ENCODE results near the gene CCN2. TPM values are rescaled to one million over a fixed set of nuclear protein-coding genes. Genes with fewer than 3 reads are reported as not detected.
A peak's percentile ranks its signal among the peaks of the same experiment; 100 is the strongest.
"Not testable (repeated sequence)": the region's sequence is repeated elsewhere in the genome, so short reads cannot be mapped to it uniquely, and the experiment has no call there.

CCN2 gene
- total RNA-seq, 1 donor from 2014 or later = 24.2 TPM

GRCh38 chr6:131910219-131910589 is 41.0 kb downstream of the CCN2 start:
- TF ChIP-seq, protein P1, sequence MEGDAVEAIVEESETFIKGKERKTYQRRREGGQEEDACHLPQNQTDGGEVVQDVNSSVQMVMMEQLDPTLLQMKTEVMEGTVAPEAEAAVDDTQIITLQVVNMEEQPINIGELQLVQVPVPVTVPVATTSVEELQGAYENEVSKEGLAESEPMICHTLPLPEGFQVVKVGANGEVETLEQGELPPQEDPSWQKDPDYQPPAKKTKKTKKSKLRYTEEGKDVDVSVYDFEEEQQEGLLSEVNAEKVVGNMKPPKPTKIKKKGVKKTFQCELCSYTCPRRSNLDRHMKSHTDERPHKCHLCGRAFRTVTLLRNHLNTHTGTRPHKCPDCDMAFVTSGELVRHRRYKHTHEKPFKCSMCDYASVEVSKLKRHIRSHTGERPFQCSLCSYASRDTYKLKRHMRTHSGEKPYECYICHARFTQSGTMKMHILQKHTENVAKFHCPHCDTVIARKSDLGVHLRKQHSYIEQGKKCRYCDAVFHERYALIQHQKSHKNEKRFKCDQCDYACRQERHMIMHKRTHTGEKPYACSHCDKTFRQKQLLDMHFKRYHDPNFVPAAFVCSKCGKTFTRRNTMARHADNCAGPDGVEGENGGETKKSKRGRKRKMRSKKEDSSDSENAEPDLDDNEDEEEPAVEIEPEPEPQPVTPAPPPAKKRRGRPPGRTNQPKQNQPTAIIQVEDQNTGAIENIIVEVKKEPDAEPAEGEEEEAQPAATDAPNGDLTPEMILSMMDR (conservative IDR thresholded peaks at IDR 0.05) = peak; percentile 5
- H3K4me3 Mint-ChIP-seq = no peak overlapping the region
- DNase-seq (ENCODE audit: low read depth, low spot score) = no peak
- H3K27me3 Mint-ChIP-seq (ENCODE audit: low read depth) = peaks cover 34% of the 10 kb centered on the region
- H3K27ac Mint-ChIP-seq (ENCODE audit: unreplicated experiment) = no peak overlapping the region
- H3K4me1 Mint-ChIP-seq = peaks cover 3% of the 10 kb centered on the region
- no peaks in the 10 kb centered on the region for H3K36me3 Mint-ChIP-seq (ENCODE audit: low read depth)
- no peaks in the 10 kb centered on the region for H3K9me3 Mint-ChIP-seq

DNA sequence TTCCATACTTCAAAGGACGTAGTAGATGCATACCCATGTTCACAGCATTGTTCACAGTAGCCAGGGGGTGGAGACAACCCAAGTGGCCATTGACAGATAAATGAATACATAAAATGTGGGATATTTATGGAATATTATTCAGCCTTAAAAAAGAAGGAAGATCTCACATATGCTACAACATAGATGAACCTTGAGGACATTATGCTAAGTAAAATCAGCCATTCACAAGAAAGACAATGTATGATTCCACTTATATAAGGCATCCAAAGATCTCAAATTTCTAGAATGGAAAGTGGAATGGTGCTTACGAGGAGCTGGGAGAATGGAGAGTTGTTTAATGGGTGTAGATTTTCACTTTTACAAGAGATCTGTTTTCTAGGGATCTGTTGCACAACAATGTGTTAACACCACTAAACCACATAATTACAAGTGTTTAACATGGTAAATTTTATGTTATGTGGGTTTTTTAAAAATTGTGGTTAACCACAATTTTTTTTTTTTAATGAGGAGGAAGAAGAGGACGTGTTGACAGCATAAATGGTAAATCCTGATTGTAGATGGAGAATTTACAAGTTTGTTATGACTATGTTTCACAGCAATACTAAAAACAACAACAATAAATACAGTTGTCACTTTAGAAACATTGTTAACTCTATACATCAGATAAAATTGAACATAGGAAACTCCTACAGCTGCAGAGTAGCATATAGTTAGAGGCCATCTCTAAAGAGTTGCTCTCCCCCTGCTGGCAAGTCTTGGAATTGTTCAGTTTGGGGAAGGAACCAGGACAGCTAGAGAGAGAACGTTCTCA is 41.6 kb downstream of the CCN2 start:
- TF ChIP-seq, protein P1 (conservative IDR thresholded peaks at IDR 0.05) = peak; percentile 93
- Mint-ChIP-seq H3K4me3 (no peak overlapping the region), H3K36me3 (ENCODE audit: low read depth) (no peaks in the 10 kb centered on the region)

DNA sequence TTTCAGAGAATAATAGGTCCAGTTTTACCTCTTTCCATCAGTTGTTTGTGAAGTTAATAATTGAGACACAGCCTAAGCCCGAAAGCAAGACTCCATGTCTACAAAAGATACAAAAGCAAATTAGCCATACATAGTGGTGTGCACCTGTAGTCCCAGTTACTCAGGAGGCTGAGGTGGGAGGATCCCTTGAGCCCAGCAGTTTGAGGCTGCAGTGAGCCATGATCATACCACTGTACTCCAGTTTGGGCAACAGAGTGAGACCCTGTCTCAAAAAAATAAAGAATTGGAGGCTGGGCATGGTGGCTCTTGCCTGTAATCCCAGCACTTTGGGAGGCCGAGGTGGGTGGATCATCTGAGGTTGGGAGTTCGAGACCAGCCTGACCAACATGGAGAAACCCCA is 42.4 kb downstream of the CCN2 start:
- DNase-seq (ENCODE audit: low read depth, low spot score); H3K4me1 Mint-ChIP-seq; H3K36me3 Mint-ChIP-seq (ENCODE audit: low read depth); H3K4me3 Mint-ChIP-seq; H3K27ac Mint-ChIP-seq (ENCODE audit: unreplicated experiment); H3K9me3 Mint-ChIP-seq: not testable (repeated sequence)
- H3K27me3 Mint-ChIP-seq (ENCODE audit: low read depth) = peaks cover 49% of the 10 kb centered on the region

More for the DNA sequence above, 41.6 kb downstream of the CCN2 start:
- Mint-ChIP-seq H3K27me3 (ENCODE audit: low read depth) (peaks cover 40% of the 10 kb centered on the region), H3K9me3 (no peaks in the 10 kb centered on the region), H3K27ac (ENCODE audit: unreplicated experiment) (no peak overlapping the region), H3K4me1 (no peaks in the 10 kb centered on the region)
- peak; percentile 87 for DNase-seq (ENCODE audit: low read depth, low spot score)

DNA sequence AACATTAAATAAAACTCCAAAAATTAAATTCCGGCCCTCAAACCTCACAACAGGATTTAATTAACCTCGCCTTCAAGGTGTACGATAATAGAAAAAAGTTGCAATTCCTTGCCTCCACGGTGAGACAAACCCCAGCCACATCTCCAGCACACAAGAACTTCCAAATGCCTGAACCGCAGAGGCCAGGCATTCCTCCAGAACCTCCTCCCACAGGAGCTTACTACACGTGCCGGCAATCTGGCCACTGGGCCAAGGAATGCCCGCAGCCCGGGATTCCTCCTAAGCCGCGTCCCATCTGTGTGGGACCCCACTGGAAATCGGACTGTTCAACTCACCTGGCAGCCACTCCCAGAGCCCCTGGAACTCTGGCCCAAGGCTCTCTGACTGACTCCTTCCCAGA is 47.4 kb downstream of the CCN2 start:
- not testable (repeated sequence) for H3K9me3 Mint-ChIP-seq; H3K4me3 Mint-ChIP-seq; H3K36me3 Mint-ChIP-seq (ENCODE audit: low read depth); DNase-seq (ENCODE audit: low read depth, low spot score); H3K4me1 Mint-ChIP-seq; H3K27ac Mint-ChIP-seq (ENCODE audit: unreplicated experiment)
- peaks cover 80% of the 10 kb centered on the region for H3K27me3 Mint-ChIP-seq (ENCODE audit: low read depth)

GRCh38 chr6:131901326-131901873 is 49.8 kb downstream of the CCN2 start:
- H3K4me3 Mint-ChIP-seq = not testable (repeated sequence)

GRCh38 chr6:131900231-131900630 is 50.9 kb downstream of the CCN2 start:
- no peak for DNase-seq (ENCODE audit: low read depth, low spot score)
- TF ChIP-seq, protein P1 (conservative IDR thresholded peaks at IDR 0.05) = no peak
- no peaks in the 10 kb centered on the region for H3K4me1 Mint-ChIP-seq
- no peak overlapping the region for H3K4me3 Mint-ChIP-seq
- peaks cover 9% of the 10 kb centered on the region for H3K36me3 Mint-ChIP-seq (ENCODE audit: low read depth)
- peaks cover 10% of the 10 kb centered on the region for H3K9me3 Mint-ChIP-seq
- no peak overlapping the region for H3K27ac Mint-ChIP-seq (ENCODE audit: unreplicated experiment)
- peaks cover 63% of the 10 kb centered on the region for H3K27me3 Mint-ChIP-seq (ENCODE audit: low read depth)

More at GRCh38 chr6:131901326-131901873, 49.8 kb downstream of the CCN2 start:
- not testable (repeated sequence) for H3K36me3 Mint-ChIP-seq (ENCODE audit: low read depth); H3K4me1 Mint-ChIP-seq; DNase-seq (ENCODE audit: low read depth, low spot score); H3K27ac Mint-ChIP-seq (ENCODE audit: unreplicated experiment)
- peaks cover 10% of the 10 kb centered on the region for H3K9me3 Mint-ChIP-seq
- peaks cover 74% of the 10 kb centered on the region for H3K27me3 Mint-ChIP-seq (ENCODE audit: low read depth)

- Mint-ChIP-seq H3K27me3 (ENCODE audit: low read depth) (peaks cover 48% of the 10 kb centered on the region), H3K9me3 (peaks cover 10% of the 10 kb centered on the region), H3K36me3 (ENCODE audit: low read depth) (peaks cover 9% of the 10 kb centered on the region), H3K4me1 (no peaks in the 10 kb centered on the region), H3K4me3 (no peak overlapping the region), H3K27ac (ENCODE audit: unreplicated experiment) (no peak overlapping the region)
- TF ChIP-seq, protein P1 (conservative IDR thresholded peaks at IDR 0.05) = no peak
- DNase-seq (ENCODE audit: low read depth, low spot score) = no peak
These were observed 52.5 kb downstream of the CCN2 start for GRCh38 chr6:131898718-131899117.

All from neural crest cell (in vitro differentiated cells).